Stomach (tissue), 9 donors: ENCODE measurements around the gene SYCP2. TPM values are rescaled to one million over a fixed set of nuclear protein-coding genes. Genes with fewer than 3 reads are reported as not detected.

Source experiments
- DNase-seq, 2 donors: peaks; one replicate each; pipeline versions ENCODE4 v3.0.0 to v3.0.0-alpha.2; 2013 to 2019
- H3K27ac ChIP-seq, 5 donors: fragments of 200-600 bp in 4 of 5; sonication (generic) in 4 of 5; one replicate each; pipeline ENCODE4 v1.5.1; 2013 to 2019; ENCODE audit warnings: mild to moderate bottlenecking in 1 of 5, moderate library complexity in 1 of 5
- H3K27me3 ChIP-seq, 3 donors: fragments of 200-600 bp; sonication (generic); one replicate each; pipeline ENCODE4 v1.5.1; 2017 to 2019; ENCODE audit warnings: mixed run types in 1 of 3
- H3K36me3 ChIP-seq, 4 donors: fragments of 200-600 bp; sonication (generic); 1 replicate in 3 of 4; 2 replicates in 1 of 4; pipeline ENCODE4 v1.5.1; 2016 to 2019
- H3K4me1 ChIP-seq, 4 donors: fragments of 200-600 bp; sonication (generic); one replicate each; pipeline ENCODE4 v1.5.1; 2016 to 2019
- H3K4me3 ChIP-seq, 4 donors: fragments of 200-600 bp; sonication (generic) in 3 of 4; one replicate each; pipeline ENCODE4 v1.5.1; 2016 to 2019; ENCODE audit warnings: mild to moderate bottlenecking in 1 of 4
- H3K9me3 ChIP-seq, 4 donors: fragments of 200-600 bp; sonication (generic); one replicate each; pipeline ENCODE4 v1.5.1; 2016 to 2019
- EP300 ChIP-seq: sonication (generic); formaldehyde crosslinking; IDR thresholded peaks from one replicate; pipeline ENCODE4 v1.6.1; 2017; ENCODE audit warnings: antibody characterized with exemption
- POLR2A ChIP-seq, 4 donors: fragments of 450-650 bp; IDR thresholded peaks; one replicate each; pipeline ENCODE4 v1.6.1; 2016; ENCODE audit warnings: antibody characterized with exemption in 4 of 4, control low read depth in 2 of 4, mild to moderate bottlenecking in 1 of 4, moderate library complexity in 1 of 4
- POLR2AphosphoS5 ChIP-seq, 3 donors: sonication (generic); formaldehyde crosslinking; IDR thresholded peaks; one replicate each; pipeline ENCODE4 v1.6.1; 2016; ENCODE audit warnings: antibody characterized with exemption in 3 of 3
- WGBS, 5 donors: extraction: QIAGEN DNeasy Blood & Tissue Kit in 3 of 5; methylation state at CpG; one replicate each; pipeline versions ENCODE4 v1.1.5 to v1.1.7; 2013 to 2018; 5-methylcytosine and 5-hydroxymethylcytosine counted together
- intact Hi-C: fragments of 100-400 bp; cut with DNase I; formaldehyde crosslinking; loops from one replicate; pipeline ENCODE4 v1.15.1; 2023; ENCODE audit warnings: low total_unique reads
- polyA plus RNA-seq, 3 donors: library from polyadenylated mRNA; stranded (reverse); fragments of 200-250 nt; gene quantifications; one replicate each; pipeline ENCODE4 v1.2.3, GENCODE V29; 2013
- small RNA-seq, 4 donors: library from RNA; depleted of rRNA; stranded (forward); fragments of <200 nt; gene quantifications; one replicate each; pipeline ENCODE3, GENCODE V24; 2016
- total RNA-seq, 5 donors: library from RNA; depleted of rRNA; stranded (reverse); fragments of >200 nt; gene quantifications; one replicate each; pipeline versions ENCODE4 v1.1.0 to v1.2.3, GENCODE V29; 2014 to 2016
- TF ChIP-seq, protein P1 (sequence below), 7 experiments: fragments of 450-650 bp in 4 of 7; fragments of 200-600 bp in 3 of 7; sonication (generic) in 3 of 7; IDR thresholded peaks; one replicate each; pipeline ENCODE4 v1.5.1; 2016 to 2019; ENCODE audit warnings: antibody characterized with exemption in 7 of 7, control low read depth in 2 of 7, mild to moderate bottlenecking in 1 of 7
- donor health status: healthy with polysubstance abuse.
- donor health status: Bipolar disorder and iron deficiency.
- donor health status: healthy.

The SYCP2 gene
- total and polyA plus RNA-seq, 8 donors = 1.4 to 14.6 (median 6.7) TPM

DNA sequence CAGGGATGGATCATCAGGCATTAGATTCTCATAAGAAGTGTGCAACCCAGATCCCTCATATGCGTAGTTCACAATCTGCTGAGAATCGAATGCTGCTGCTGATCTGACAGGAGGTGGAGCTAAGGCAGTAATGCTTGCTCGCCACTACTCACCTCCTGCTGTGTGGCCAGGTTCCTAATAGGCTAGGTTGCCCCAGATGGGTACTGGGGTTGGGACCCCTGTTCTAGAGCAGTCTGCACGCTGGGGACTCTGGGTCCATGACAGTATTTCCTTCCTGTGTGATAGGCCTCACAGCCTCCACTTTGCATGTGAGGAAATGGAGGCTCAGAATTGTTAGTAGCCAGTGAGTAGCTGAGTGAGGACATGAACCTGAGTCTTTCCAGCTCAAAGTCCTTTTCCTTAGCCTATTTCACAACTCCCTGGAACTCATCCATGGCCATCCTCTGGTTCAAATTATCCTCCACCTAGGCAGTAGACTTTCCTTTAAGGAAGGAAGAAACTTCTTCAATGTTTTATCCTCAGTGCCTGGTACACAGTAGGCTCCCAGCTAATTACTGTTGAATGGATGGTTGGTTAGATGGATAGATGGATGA lies 117.2 kb downstream of the SYCP2 start:
- no peak for TF ChIP-seq POLR2A (IDR thresholded peaks at IDR 0.05)
- no peak for TF ChIP-seq EP300
- TF ChIP-seq, protein P1, sequence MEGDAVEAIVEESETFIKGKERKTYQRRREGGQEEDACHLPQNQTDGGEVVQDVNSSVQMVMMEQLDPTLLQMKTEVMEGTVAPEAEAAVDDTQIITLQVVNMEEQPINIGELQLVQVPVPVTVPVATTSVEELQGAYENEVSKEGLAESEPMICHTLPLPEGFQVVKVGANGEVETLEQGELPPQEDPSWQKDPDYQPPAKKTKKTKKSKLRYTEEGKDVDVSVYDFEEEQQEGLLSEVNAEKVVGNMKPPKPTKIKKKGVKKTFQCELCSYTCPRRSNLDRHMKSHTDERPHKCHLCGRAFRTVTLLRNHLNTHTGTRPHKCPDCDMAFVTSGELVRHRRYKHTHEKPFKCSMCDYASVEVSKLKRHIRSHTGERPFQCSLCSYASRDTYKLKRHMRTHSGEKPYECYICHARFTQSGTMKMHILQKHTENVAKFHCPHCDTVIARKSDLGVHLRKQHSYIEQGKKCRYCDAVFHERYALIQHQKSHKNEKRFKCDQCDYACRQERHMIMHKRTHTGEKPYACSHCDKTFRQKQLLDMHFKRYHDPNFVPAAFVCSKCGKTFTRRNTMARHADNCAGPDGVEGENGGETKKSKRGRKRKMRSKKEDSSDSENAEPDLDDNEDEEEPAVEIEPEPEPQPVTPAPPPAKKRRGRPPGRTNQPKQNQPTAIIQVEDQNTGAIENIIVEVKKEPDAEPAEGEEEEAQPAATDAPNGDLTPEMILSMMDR (IDR thresholded peaks at IDR 0.05) = no peak
- Histone ChIP-seq H3K36me3 (no peaks in the 10 kb centered on the region), H3K27me3 (peaks cover 0 to 16% (median 0%) of the 10 kb centered on the region in 3 donors), H3K9me3 (no peaks in the 10 kb centered on the region), H3K4me1 (peaks cover 0 to 7% (median 0%) of the 10 kb centered on the region in 4 donors), H3K4me3 (no peak overlapping the region), H3K27ac (no peak overlapping the region)
- 72 to 94% (median 81%) methylated on average over 4 of the region's 4 CpGs for WGBS, 5 donors
- no peak for DNase-seq
- intact Hi-C loops = no loop called here

DNA sequence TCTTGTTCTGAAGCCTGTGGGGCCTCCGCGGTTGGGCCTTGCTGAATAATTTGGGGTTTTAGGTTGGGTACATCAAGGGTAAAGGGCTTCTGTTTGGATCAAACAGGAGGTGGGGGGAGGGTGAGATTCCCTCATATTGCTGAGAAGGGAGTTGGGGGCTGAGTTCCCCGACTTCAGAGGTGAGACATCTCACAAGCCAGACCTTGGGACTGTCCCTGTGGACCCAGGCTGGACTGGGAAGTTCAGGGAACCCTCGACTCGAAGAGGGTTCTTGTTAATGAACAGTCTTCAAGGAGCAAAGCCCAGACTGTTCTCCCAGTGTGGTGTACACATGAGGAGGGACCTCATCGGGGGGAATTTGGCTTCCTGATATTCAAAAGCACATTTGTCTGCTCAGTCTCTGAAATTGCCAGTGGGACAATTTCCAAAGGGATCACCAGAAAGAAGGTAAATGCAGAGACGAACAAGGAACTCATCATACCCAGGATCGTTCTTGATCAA lies 118.5 kb downstream of the SYCP2 start:
- Histone ChIP-seq H3K36me3 (no peaks in the 10 kb centered on the region), H3K27me3 (peaks cover 0 to 10% (median 0%) of the 10 kb centered on the region in 3 donors), H3K4me3 (no peak overlapping the region), H3K27ac (no peak overlapping the region), H3K4me1 (no peaks in the 10 kb centered on the region), H3K9me3 (no peaks in the 10 kb centered on the region)
- intact Hi-C loops = no loop called here
- no peak for DNase-seq
- WGBS, 5 donors = 68 to 88% (median 72%) methylated on average over 6 to 8 of the region's 8 CpGs
- TF ChIP-seq POLR2AphosphoS5 (IDR thresholded peaks at IDR 0.05) = no peak
- no peak for TF ChIP-seq POLR2A (IDR thresholded peaks at IDR 0.05)
- TF ChIP-seq, protein P1 (IDR thresholded peaks at IDR 0.05) = no peak
- TF ChIP-seq EP300 = no peak

DNA sequence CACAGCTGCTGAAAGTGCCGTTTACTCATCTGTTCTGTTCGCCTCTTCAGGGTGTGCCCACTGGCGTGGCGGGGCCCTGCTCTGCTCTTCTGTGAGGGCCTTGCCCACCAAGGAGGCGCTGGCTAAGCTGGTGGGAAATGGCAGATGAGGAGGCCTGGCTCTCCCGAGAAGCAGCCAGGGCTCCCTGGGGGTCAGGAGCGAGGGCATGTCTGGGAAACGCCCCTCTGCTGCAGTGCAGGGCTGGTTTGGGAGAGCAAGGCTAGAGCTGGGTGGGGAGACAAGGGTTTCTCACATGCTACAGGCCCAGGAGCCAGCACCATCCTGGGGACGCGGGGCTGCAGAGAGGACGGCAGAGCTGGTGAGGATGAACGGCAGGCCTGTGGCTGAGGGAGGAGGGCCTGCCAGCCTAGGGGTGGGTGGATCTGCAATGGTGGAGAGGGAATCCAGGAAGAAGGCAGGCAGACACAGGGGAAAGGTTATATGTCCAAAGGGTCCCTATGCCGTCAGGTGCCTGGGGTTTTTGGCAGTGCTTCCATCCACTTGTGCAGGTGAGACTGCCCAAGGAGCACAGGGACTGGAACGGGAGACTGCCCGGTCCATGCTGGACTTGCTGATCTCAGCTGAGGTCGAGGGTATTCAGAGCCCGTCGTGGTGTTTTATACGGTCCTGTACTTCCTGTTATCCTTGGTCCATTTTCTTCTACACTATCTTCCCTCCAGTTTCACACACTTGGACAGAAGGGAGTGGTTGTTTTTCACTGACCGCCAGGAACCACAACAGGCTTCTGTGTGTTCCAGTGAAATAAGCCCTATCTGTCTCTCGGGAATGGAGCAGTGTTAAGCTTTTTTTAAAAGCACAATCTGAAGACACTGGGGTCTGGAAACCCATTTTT lies 119.2 kb downstream of the SYCP2 start:
- Histone ChIP-seq H3K27ac (no peak overlapping the region), H3K36me3 (no peaks in the 10 kb centered on the region), H3K9me3 (no peaks in the 10 kb centered on the region), H3K27me3 (peaks cover 0 to 3% (median 0%) of the 10 kb centered on the region in 3 donors), H3K4me1 (no peaks in the 10 kb centered on the region), H3K4me3 (no peak overlapping the region)
- intact Hi-C loops = no loop called here
- TF ChIP-seq POLR2AphosphoS5 (IDR thresholded peaks at IDR 0.05) (no peak), POLR2A (IDR thresholded peaks at IDR 0.05) (no peak), EP300 (no peak)
- TF ChIP-seq, protein P1 (IDR thresholded peaks at IDR 0.05) = no peak
- no peak for DNase-seq
- WGBS, 5 donors = 62 to 75% (median 69%) methylated on average over 21 of the region's 21 CpGs

Small RNAs within 50 kb of the gene (small RNA-seq; reads per million reads assigned to genes)
- gene RNU7-141P = 0 reads per million in 4 donors

Other genes starting within 250 kb of the SYCP2 start
- gene PPP1R3D, start 6.7 kb upstream of the SYCP2 start, total RNA-seq = 1 to 10 TPM in 4 of 5 donors, under 1 TPM in 1; 0.58 to 7.1 (median 5.7) TPM
- gene PPP1R3D, start 6.7 kb upstream of the SYCP2 start, polyA plus RNA-seq = 1 to 10 TPM; 2.6 to 3.8 (median 3.7) TPM
- 10 to 100 TPM in 2 of 5 donors, 1 to 10 TPM in 3; 2.3 to 17.9 (median 8.6) TPM for gene FAM217B, start 6.8 kb upstream of the SYCP2 start, total RNA-seq
- gene FAM217B, start 6.8 kb upstream of the SYCP2 start, polyA plus RNA-seq = 1 to 10 TPM; 1.6 to 2.3 (median 2.2) TPM
- gene CDH26, start 24.8 kb upstream of the SYCP2 start, total RNA-seq = 100 to 1,000 TPM in 1 of 5 donors, 1 to 10 TPM in 3, under 1 TPM in 1; 0.45 to 116 (median 5.8) TPM
- gene CDH26, start 24.8 kb upstream of the SYCP2 start, polyA plus RNA-seq = 1 to 10 TPM in 1 of 3 donors, under 1 TPM in 1, not detected in 1; 0.25 to 6.0 TPM